ENCODE results near the gene ALKBH1. TPM values are rescaled to one million over a fixed set of nuclear protein-coding genes. Genes with fewer than 3 reads are reported as not detected.

The ALKBH1 gene
- polyA plus RNA-seq, 4 donors, result 16.1 to 20.4 (median 18.5) TPM

GRCh38 chr14:77630111-77630510 lies 77.7 kb downstream of the ALKBH1 start:
- no peak for DNase-seq (ENCODE audit: low read depth in 4 of 4, low spot score in 3 of 4)

- DNase-seq (ENCODE audit: low read depth in 4 of 4, low spot score in 3 of 4), result no peak
These were observed 82.5 kb downstream of the ALKBH1 start for GRCh38 chr14:77625360-77625759.

GRCh38 chr14:77623201-77623600 lies 84.6 kb downstream of the ALKBH1 start:
- DNase-seq (ENCODE audit: low read depth in 4 of 4, low spot score in 3 of 4), result no peak

Other genes with a start within 250 kb of the ALKBH1 start
- gene AHSA1, start 249.9 kb downstream of the ALKBH1 start, polyA plus RNA-seq (ENCODE audit: insufficient read length in 4 of 4), result 100 to 1,000 TPM; 192 to 237 (median 209) TPM
- 1 to 10 TPM; 1.2 to 2.7 (median 1.9) TPM for gene ISM2, start 209.2 kb downstream of the ALKBH1 start, polyA plus RNA-seq (ENCODE audit: insufficient read length in 4 of 4)
- 10 to 100 TPM; 62.9 to 84.9 (median 79.4) TPM for gene SPTLC2, start 91.4 kb downstream of the ALKBH1 start, polyA plus RNA-seq (ENCODE audit: insufficient read length in 4 of 4)
- gene SLIRP, start 80 bp upstream of the ALKBH1 start, polyA plus RNA-seq (ENCODE audit: insufficient read length in 4 of 4), result 100 to 1,000 TPM in 2 of 4 donors, 10 to 100 TPM in 2; 95.5 to 108 (median 101) TPM
- gene SNW1, start 53.1 kb upstream of the ALKBH1 start, polyA plus RNA-seq (ENCODE audit: insufficient read length in 4 of 4), result 10 to 100 TPM; 82.7 to 94.2 (median 89.9) TPM
- gene ADCK1, start 92.1 kb upstream of the ALKBH1 start, polyA plus RNA-seq (ENCODE audit: insufficient read length in 4 of 4), result 10 to 100 TPM in 2 of 4 donors, 1 to 10 TPM in 2; 8.5 to 12.1 (median 9.9) TPM

Data from right renal pelvis (tissue), 4 donors.